ENCODE results near the gene RSBN1. TPM values are rescaled to one million over a fixed set of nuclear protein-coding genes. Genes with fewer than 3 reads are reported as not detected.
"Not testable (repeated sequence)": the region's sequence is repeated elsewhere in the genome, so short reads cannot be mapped to it uniquely, and the experiment has no call there.

RSBN1 gene
- total RNA-seq = 10 to 100 TPM; 13.6 to 14.3 TPM

- no peaks in the 10 kb centered on the region for H3K27me3 Mint-ChIP-seq (ENCODE audit: low read depth)
- H3K27ac Mint-ChIP-seq = peak within 1 kb of the TSS; percentile 94
- CTCF ChIA-PET = interaction anchor here (0.6 to 1.3 kb wide), 2 partner anchors 24 to 26 kb away, joined by 3 read pairs; no protein-coding TSS in a partner anchor
- H3K4me1 Mint-ChIP-seq (ENCODE audit: low read depth) = peaks cover 31% of the 10 kb centered on the region
- peak within 1 kb of the TSS; percentile 98 for H3K4me3 Mint-ChIP-seq
- intact Hi-C loops (cut with micrococcal nuclease) = loop anchor here (1.0 to 5.0 kb wide), 14 partner anchors 29 to 1193 kb away; partner anchors contain the start of genes BCAS2, CAPZA1, CSDE1 and DCLRE1B
- H3K36me3 Mint-ChIP-seq (ENCODE audit: low read depth) = peaks cover 10% of the 10 kb centered on the region
- peak; percentile 99 for DNase-seq
- no peaks in the 10 kb centered on the region for H3K9me3 Mint-ChIP-seq
Measured at GRCh38 chr1:113811888-113812660, at the start of gene RSBN1. RSBN1 (minus strand) TSS chr1:113812476; CDS start chr1:113812412, 64 bp downstream.

- Mint-ChIP-seq H3K27me3 (ENCODE audit: low read depth) (no peaks in the 10 kb centered on the region), H3K27ac (peak overlapping the region; percentile 46), H3K36me3 (ENCODE audit: low read depth) (peaks cover 38% of the 10 kb centered on the region), H3K4me1 (ENCODE audit: low read depth) (peaks cover 43% of the 10 kb centered on the region), H3K9me3 (no peaks in the 10 kb centered on the region), H3K4me3 (no peak overlapping the region)
- DNase-seq = no peak
- CTCF ChIA-PET = interaction anchor here (1.1 to 1.4 kb wide), 2 partner anchors 37 to 102 kb away, joined by 3 to 4 read pairs; no protein-coding TSS in a partner anchor
- intact Hi-C loops (cut with micrococcal nuclease) = no loop called here
Measured at GRCh38 chr1:113861641-113862040, 49.4 kb upstream of the RSBN1 start.

GRCh38 chr1:113860891-113861290 lies 48.6 kb upstream of the RSBN1 start:
- intact Hi-C loops (cut with micrococcal nuclease) = no loop called here
- Mint-ChIP-seq H3K4me1 (ENCODE audit: low read depth) (peaks cover 41% of the 10 kb centered on the region), H3K4me3 (no peak overlapping the region), H3K36me3 (ENCODE audit: low read depth) (peaks cover 45% of the 10 kb centered on the region), H3K27me3 (ENCODE audit: low read depth) (no peaks in the 10 kb centered on the region), H3K27ac (peak overlapping the region; percentile 66), H3K9me3 (no peaks in the 10 kb centered on the region)
- no peak for DNase-seq
- CTCF ChIA-PET = interaction anchor here (1.1 to 2.7 kb wide), 2 partner anchors 9 to 38 kb away, joined by 4 to 10 read pairs; no protein-coding TSS in a partner anchor

GRCh38 chr1:113859478-113860175 lies 47.4 kb upstream of the RSBN1 start:
- no peak for DNase-seq
- intact Hi-C loops (cut with micrococcal nuclease) = loop anchor here (1.0 kb wide), 1 partner anchor 9 kb away; no protein-coding TSS in a partner anchor
- Mint-ChIP-seq H3K27me3 (ENCODE audit: low read depth) (no peaks in the 10 kb centered on the region), H3K4me1 (ENCODE audit: low read depth) (peaks cover 37% of the 10 kb centered on the region), H3K9me3 (no peaks in the 10 kb centered on the region), H3K36me3 (ENCODE audit: low read depth) (peaks cover 51% of the 10 kb centered on the region), H3K4me3 (no peak overlapping the region), H3K27ac (no peak overlapping the region)
- CTCF ChIA-PET = interaction anchor here (0.7 to 2.7 kb wide), 6 partner anchors 10 to 720 kb away, joined by 3 to 10 read pairs (median 6); partner anchors contain the start of gene AP4B1

- DNase-seq = no peak
- CTCF ChIA-PET = interaction anchor here (1.0 to 2.7 kb wide), 5 partner anchors 11 to 103 kb away, joined by 3 to 10 read pairs (median 7); partner anchors contain the start of gene AP4B1
- Mint-ChIP-seq H3K4me3 (no peak overlapping the region), H3K4me1 (ENCODE audit: low read depth) (peaks cover 41% of the 10 kb centered on the region), H3K27ac (no peak overlapping the region), H3K36me3 (ENCODE audit: low read depth) (peaks cover 53% of the 10 kb centered on the region), H3K9me3 (no peaks in the 10 kb centered on the region), H3K27me3 (ENCODE audit: low read depth) (no peaks in the 10 kb centered on the region)
- intact Hi-C loops (cut with micrococcal nuclease) = loop anchor here (1.0 kb wide), 1 partner anchor 9 kb away; no protein-coding TSS in a partner anchor
Measured at GRCh38 chr1:113858982-113859381, 46.7 kb upstream of the RSBN1 start.

GRCh38 chr1:113858418-113858817 lies 46.1 kb upstream of the RSBN1 start:
- intact Hi-C loops (cut with micrococcal nuclease) = no loop called here

GRCh38 chr1:113857776-113858175 lies 45.5 kb upstream of the RSBN1 start:
- no peak overlapping the region for H3K27ac Mint-ChIP-seq
- no peak for DNase-seq
- peaks cover 40% of the 10 kb centered on the region for H3K4me1 Mint-ChIP-seq (ENCODE audit: low read depth)
- no peaks in the 10 kb centered on the region for H3K27me3 Mint-ChIP-seq (ENCODE audit: low read depth)
- no peaks in the 10 kb centered on the region for H3K9me3 Mint-ChIP-seq
- peaks cover 48% of the 10 kb centered on the region for H3K36me3 Mint-ChIP-seq (ENCODE audit: low read depth)
- CTCF ChIA-PET = interaction anchor here (2.1 to 2.2 kb wide), 2 partner anchors 22 to 46 kb away, joined by 8 read pairs; no protein-coding TSS in a partner anchor
- intact Hi-C loops (cut with micrococcal nuclease) = no loop called here
- H3K4me3 Mint-ChIP-seq = no peak overlapping the region

More at GRCh38 chr1:113858418-113858817, 46.1 kb upstream of the RSBN1 start:
- Mint-ChIP-seq H3K4me1 (ENCODE audit: low read depth) (peaks cover 41% of the 10 kb centered on the region), H3K4me3 (no peak overlapping the region), H3K27ac (no peak overlapping the region), H3K36me3 (ENCODE audit: low read depth) (peaks cover 52% of the 10 kb centered on the region), H3K9me3 (no peaks in the 10 kb centered on the region), H3K27me3 (ENCODE audit: low read depth) (no peaks in the 10 kb centered on the region)
- CTCF ChIA-PET = interaction anchor here (2.1 kb wide), 1 partner anchor 46 kb away, joined by 7 read pairs; the partner anchor contains the start of gene AP4B1
- no peak for DNase-seq

- no peak for DNase-seq
- Mint-ChIP-seq H3K27me3 (ENCODE audit: low read depth) (no peaks in the 10 kb centered on the region), H3K4me1 (ENCODE audit: low read depth) (peaks cover 31% of the 10 kb centered on the region), H3K27ac (no peak overlapping the region), H3K9me3 (no peaks in the 10 kb centered on the region), H3K36me3 (ENCODE audit: low read depth) (peaks cover 44% of the 10 kb centered on the region), H3K4me3 (no peak overlapping the region)
- CTCF ChIA-PET = interaction anchor here (0.9 to 2.2 kb wide), 3 partner anchors 19 to 47 kb away, joined by 4 to 8 read pairs (median 8); no protein-coding TSS in a partner anchor
- intact Hi-C loops (cut with micrococcal nuclease) = no loop called here
Measured at GRCh38 chr1:113856401-113856790, 44.1 kb upstream of the RSBN1 start.

- no peak overlapping the region for H3K4me3 Mint-ChIP-seq
- no peak for DNase-seq
- H3K27me3 Mint-ChIP-seq (ENCODE audit: low read depth) = no peaks in the 10 kb centered on the region
- CTCF ChIA-PET = interaction anchor here (0.6 to 2.2 kb wide), 4 partner anchors 20 to 148 kb away, joined by 3 to 8 read pairs (median 6); no protein-coding TSS in a partner anchor
- H3K36me3 Mint-ChIP-seq (ENCODE audit: low read depth) = peaks cover 46% of the 10 kb centered on the region
- H3K9me3 Mint-ChIP-seq = no peaks in the 10 kb centered on the region
- intact Hi-C loops (cut with micrococcal nuclease) = loop anchor here (2.0 kb wide), 1 partner anchor 13 kb away; no protein-coding TSS in a partner anchor
- no peak overlapping the region for H3K27ac Mint-ChIP-seq
- peaks cover 30% of the 10 kb centered on the region for H3K4me1 Mint-ChIP-seq (ENCODE audit: low read depth)
Measured at GRCh38 chr1:113855630-113856400, 43.5 kb upstream of the RSBN1 start.

- Mint-ChIP-seq H3K4me1 (ENCODE audit: low read depth) (peaks cover 26% of the 10 kb centered on the region), H3K9me3 (no peaks in the 10 kb centered on the region), H3K36me3 (ENCODE audit: low read depth) (peaks cover 52% of the 10 kb centered on the region), H3K27ac (peak overlapping the region; percentile 12), H3K27me3 (ENCODE audit: low read depth) (no peaks in the 10 kb centered on the region), H3K4me3 (no peak overlapping the region)
- intact Hi-C loops (cut with micrococcal nuclease) = loop anchor here (2.0 kb wide), 1 partner anchor 15 kb away; no protein-coding TSS in a partner anchor
- CTCF ChIA-PET = no interaction called here
- DNase-seq = no peak
Measured at GRCh38 chr1:113854234-113854633, 42.0 kb upstream of the RSBN1 start.

- CTCF ChIA-PET; H3K27ac Mint-ChIP-seq; H3K27me3 Mint-ChIP-seq (ENCODE audit: low read depth); DNase-seq; intact Hi-C loops (cut with micrococcal nuclease); H3K9me3 Mint-ChIP-seq; H3K4me3 Mint-ChIP-seq: not testable (repeated sequence)
- Mint-ChIP-seq H3K4me1 (ENCODE audit: low read depth) (peaks cover 22% of the 10 kb centered on the region), H3K36me3 (ENCODE audit: low read depth) (peaks cover 49% of the 10 kb centered on the region)
Measured at GRCh38 chr1:113852694-113853093, 40.4 kb upstream of the RSBN1 start.
